ENCODE data around the gene PUS1.

The PUS1 gene

GRCh38 chr12:131901431-131902331, 27.4 kb upstream of the PUS1 start:
- Histone ChIP-seq H3K27me3 (no peaks in the 10 kb centered on the region), H3K4me1 (ENCODE audit: control insufficient read depth in 1 of 2, insufficient read depth in 1 of 2, low read depth in 1 of 2, low read length in 1 of 2) (peaks cover 20 to 21% of the 10 kb centered on the region in 2 experiments), H3K9me3 (no peaks in the 10 kb centered on the region), H3K4me3 (ENCODE audit: low read depth in 1 of 2, low read length in 1 of 2) (no peak overlapping the region), H3K36me3 (peaks cover 73% of the 10 kb centered on the region), H3K27ac (no peak overlapping the region)
- TF ChIP-seq CTCF (IDR thresholded peaks at IDR 0.05), result no peak

- H3K4me3 ChIP-seq (ENCODE audit: low read depth in 1 of 2, low read length in 1 of 2), result no peak overlapping the region
- H3K27me3 ChIP-seq, result no peaks in the 10 kb centered on the region
- H3K36me3 ChIP-seq, result peaks cover 82% of the 10 kb centered on the region
- no peak overlapping the region for H3K27ac ChIP-seq
- no peaks in the 10 kb centered on the region for H3K9me3 ChIP-seq
- peaks cover 11 to 12% of the 10 kb centered on the region in 2 experiments for H3K4me1 ChIP-seq (ENCODE audit: control insufficient read depth in 1 of 2, insufficient read depth in 1 of 2, low read depth in 1 of 2, low read length in 1 of 2)
- no peak for TF ChIP-seq CTCF (IDR thresholded peaks at IDR 0.05)
Observed at GRCh38 chr12:131902332-131903241, 26.5 kb upstream of the PUS1 start.

- H3K4me1 ChIP-seq (ENCODE audit: control insufficient read depth in 1 of 2, insufficient read depth in 1 of 2, low read depth in 1 of 2, low read length in 1 of 2), result peaks cover 3% of the 10 kb centered on the region in 2 experiments
Observed at GRCh38 chr12:131903270-131904255, 25.5 kb upstream of the PUS1 start.

GRCh38 chr12:131904346-131904745, 24.7 kb upstream of the PUS1 start:
- TF ChIP-seq CTCF (IDR thresholded peaks at IDR 0.05), result no peak
- H3K4me1 ChIP-seq (ENCODE audit: control insufficient read depth in 1 of 2, insufficient read depth in 1 of 2, low read depth in 1 of 2, low read length in 1 of 2), result peaks cover 3% of the 10 kb centered on the region in 2 experiments
- no peak overlapping the region for H3K27ac ChIP-seq
- H3K4me3 ChIP-seq (ENCODE audit: low read depth in 1 of 2, low read length in 1 of 2), result no peak overlapping the region
- H3K9me3 ChIP-seq, result no peaks in the 10 kb centered on the region
- peaks cover 90% of the 10 kb centered on the region for H3K36me3 ChIP-seq
- no peaks in the 10 kb centered on the region for H3K27me3 ChIP-seq

More at GRCh38 chr12:131903270-131904255, 25.5 kb upstream of the PUS1 start:
- H3K27me3 ChIP-seq, result no peaks in the 10 kb centered on the region
- H3K27ac ChIP-seq, result no peak overlapping the region
- H3K9me3 ChIP-seq, result no peaks in the 10 kb centered on the region
- no peak overlapping the region for H3K4me3 ChIP-seq (ENCODE audit: low read depth in 1 of 2, low read length in 1 of 2)
- H3K36me3 ChIP-seq, result peaks cover 90% of the 10 kb centered on the region
- no peak for TF ChIP-seq CTCF (IDR thresholded peaks at IDR 0.05)

Measured in neutrophil (primary cell).